Measurements from ENCODE around the gene PDE4B. TPM values are rescaled to one million over a fixed set of nuclear protein-coding genes. Genes with fewer than 3 reads are reported as not detected.
A peak's percentile ranks its signal among the peaks of the same experiment; 100 is the strongest.

The PDE4B gene
- total and polyA plus RNA-seq, 9 donors, result 1.7 to 8.2 (median 5.1) TPM

DNA sequence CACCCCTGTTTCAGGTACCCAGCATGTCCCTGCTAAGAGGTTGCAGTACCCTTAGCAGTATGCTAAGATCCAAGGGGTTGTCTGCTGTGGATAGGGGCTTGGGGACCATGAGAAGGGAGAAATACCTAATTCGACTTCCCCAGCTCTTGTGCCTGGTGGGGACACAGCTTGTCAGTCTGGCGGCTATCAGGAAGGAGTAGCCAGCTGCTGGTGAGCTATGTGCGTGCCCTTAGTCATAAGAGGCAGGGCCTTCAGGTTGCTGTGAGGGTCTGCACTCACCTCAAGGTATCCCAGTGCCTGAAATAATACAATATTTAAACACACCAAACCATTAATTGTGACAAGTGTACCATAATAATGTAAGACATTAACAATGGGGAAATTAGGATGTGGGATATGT lies 536.2 kb downstream of the PDE4B start:
- intact Hi-C loops (cut with DNase I), result loop anchor here in 1 of 4 donors (10.0 kb wide), 1 partner anchor 64 kb away; no protein-coding TSS in a partner anchor
- Histone ChIP-seq H3K4me3 (no peak overlapping the region), H3K9me3 (no peaks in the 10 kb centered on the region), H3K27me3 (no peaks in the 10 kb centered on the region), H3K27ac (no peak overlapping the region), H3K4me1 (ENCODE audit: insufficient read depth) (no peaks in the 10 kb centered on the region), H3K36me3 (no peaks in the 10 kb centered on the region)
- DNase-seq, result no peak
- 90 to 97% (median 94%) methylated on average over 3 of the region's 3 CpGs for WGBS, 3 donors
- TF ChIP-seq EP300 (IDR thresholded peaks at IDR 0.05) (no peak), POLR2A (IDR thresholded peaks at IDR 0.05) (no peak)
- TF ChIP-seq, protein P1, sequence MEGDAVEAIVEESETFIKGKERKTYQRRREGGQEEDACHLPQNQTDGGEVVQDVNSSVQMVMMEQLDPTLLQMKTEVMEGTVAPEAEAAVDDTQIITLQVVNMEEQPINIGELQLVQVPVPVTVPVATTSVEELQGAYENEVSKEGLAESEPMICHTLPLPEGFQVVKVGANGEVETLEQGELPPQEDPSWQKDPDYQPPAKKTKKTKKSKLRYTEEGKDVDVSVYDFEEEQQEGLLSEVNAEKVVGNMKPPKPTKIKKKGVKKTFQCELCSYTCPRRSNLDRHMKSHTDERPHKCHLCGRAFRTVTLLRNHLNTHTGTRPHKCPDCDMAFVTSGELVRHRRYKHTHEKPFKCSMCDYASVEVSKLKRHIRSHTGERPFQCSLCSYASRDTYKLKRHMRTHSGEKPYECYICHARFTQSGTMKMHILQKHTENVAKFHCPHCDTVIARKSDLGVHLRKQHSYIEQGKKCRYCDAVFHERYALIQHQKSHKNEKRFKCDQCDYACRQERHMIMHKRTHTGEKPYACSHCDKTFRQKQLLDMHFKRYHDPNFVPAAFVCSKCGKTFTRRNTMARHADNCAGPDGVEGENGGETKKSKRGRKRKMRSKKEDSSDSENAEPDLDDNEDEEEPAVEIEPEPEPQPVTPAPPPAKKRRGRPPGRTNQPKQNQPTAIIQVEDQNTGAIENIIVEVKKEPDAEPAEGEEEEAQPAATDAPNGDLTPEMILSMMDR (IDR thresholded peaks at IDR 0.05), result no peak

DNA sequence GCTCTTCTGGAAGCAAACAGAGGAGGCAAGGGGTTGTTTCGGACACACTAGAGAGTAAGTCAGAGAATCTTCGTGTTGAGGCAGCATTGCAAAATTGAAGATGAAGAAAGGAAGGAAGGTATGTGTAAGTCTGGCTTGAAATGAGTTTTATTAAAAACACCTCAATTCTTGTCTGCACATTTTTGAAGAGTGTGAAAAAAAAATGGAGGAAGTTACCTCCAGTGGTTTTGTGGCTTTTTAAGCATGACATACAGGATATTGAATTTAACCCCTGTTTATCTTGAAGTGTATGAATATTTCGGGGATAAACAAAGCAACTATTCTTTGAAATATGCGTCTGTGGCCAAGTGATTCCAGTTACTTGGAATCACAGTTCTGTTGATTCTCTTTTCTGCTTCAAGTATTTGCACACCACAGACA lies 538.0 kb downstream of the PDE4B start:
- Histone ChIP-seq H3K9me3 (no peaks in the 10 kb centered on the region), H3K27ac (no peak overlapping the region), H3K36me3 (no peaks in the 10 kb centered on the region), H3K27me3 (no peaks in the 10 kb centered on the region), H3K4me3 (no peak overlapping the region), H3K4me1 (ENCODE audit: insufficient read depth) (no peaks in the 10 kb centered on the region)
- TF ChIP-seq, protein P1 (IDR thresholded peaks at IDR 0.05), result no peak
- TF ChIP-seq EP300 (IDR thresholded peaks at IDR 0.05), result no peak
- no peak for TF ChIP-seq POLR2A (IDR thresholded peaks at IDR 0.05)
- intact Hi-C loops (cut with DNase I), result loop anchor here in 1 of 4 donors (10.0 kb wide), 1 partner anchor 56 kb away; no protein-coding TSS in a partner anchor
- no peak for DNase-seq
- 40 to 52% (median 46%) methylated on average over 4 of the region's 4 CpGs for WGBS, 3 donors

DNA sequence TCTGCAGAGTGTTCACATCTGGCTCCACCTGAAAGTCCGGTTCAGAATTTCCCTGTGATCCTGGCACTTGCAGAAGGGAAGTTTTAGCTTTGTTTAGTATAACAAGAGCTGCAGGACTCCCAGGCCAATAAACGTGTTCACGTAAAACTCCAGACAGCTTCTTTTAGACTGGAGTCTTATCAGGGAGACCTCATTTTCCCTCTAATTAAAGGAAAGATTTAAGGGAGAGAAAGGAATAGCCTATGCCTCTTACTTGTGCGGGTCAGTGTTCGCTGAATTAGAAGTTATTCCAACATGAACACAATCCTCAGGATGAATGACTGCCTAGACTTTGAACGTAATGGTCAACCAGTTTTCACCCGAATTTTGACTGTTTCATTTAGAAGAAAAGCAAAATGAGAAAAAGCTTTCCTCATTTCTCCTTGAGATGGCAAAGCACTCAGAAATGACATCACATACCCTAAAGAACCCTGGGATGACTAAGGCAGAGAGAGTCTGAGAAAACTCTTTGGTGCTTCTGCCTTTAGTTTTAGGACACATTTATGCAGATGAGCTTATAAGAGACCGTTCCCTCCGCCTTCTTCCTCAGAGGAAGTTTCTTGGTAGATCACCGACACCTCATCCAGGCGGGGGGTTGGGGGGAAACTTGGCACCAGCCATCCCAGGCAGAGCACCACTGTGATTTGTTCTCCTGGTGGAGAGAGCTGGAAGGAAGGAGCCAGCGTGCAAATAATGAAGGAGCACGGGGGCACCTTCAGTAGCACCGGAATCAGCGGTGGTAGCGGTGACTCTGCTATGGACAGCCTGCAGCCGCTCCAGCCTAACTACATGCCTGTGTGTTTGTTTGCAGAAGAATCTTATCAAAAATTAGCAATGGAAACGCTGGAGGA lies 539.2 kb downstream of the PDE4B start:
- peaks cover 2% of the 10 kb centered on the region for H3K4me1 ChIP-seq (ENCODE audit: insufficient read depth)
- H3K36me3 ChIP-seq, result no peaks in the 10 kb centered on the region
- intact Hi-C loops (cut with DNase I), result loop anchor here in 1 of 4 donors (10.0 kb wide), 1 partner anchor 57 kb away; no protein-coding TSS in a partner anchor
- WGBS, 3 donors, result 1 to 2% (median 1%) methylated on average over 18 of the region's 18 CpGs
- TF ChIP-seq, protein P1 (IDR thresholded peaks at IDR 0.05), result no peak
- no peak for TF ChIP-seq POLR2A (IDR thresholded peaks at IDR 0.05)
- no peak for TF ChIP-seq EP300 (IDR thresholded peaks at IDR 0.05)
- H3K27ac ChIP-seq, result peak overlapping the region; percentile 4 to 44
- H3K9me3 ChIP-seq, result no peaks in the 10 kb centered on the region
- peak overlapping the region; percentile 38 for H3K4me3 ChIP-seq
- H3K27me3 ChIP-seq, result no peaks in the 10 kb centered on the region
- DNase-seq, result peak; percentile 25 to 61 (median 53)

DNA sequence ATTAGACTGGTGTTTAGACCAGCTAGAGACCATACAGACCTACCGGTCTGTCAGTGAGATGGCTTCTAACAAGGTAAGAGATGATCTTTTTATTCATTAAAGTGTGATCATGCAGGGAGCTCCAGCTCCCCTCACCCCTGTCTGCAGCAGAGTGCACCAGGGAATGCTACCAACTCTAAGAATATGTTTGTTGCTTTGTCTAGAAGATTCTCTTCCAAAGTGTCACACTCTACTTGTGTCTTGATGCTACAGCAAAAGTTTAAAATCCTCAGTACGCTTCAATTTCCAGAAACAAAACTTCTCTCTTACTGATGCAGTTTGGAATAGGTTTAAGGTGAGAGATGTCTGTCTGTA lies 539.8 kb downstream of the PDE4B start:
- Histone ChIP-seq H3K27me3 (no peaks in the 10 kb centered on the region), H3K4me1 (ENCODE audit: insufficient read depth) (peaks cover 2% of the 10 kb centered on the region), H3K9me3 (no peaks in the 10 kb centered on the region), H3K27ac (peak overlapping the region in 1 of 2 donors; percentile 4), H3K36me3 (no peaks in the 10 kb centered on the region), H3K4me3 (peak overlapping the region; percentile 38)
- TF ChIP-seq EP300 (IDR thresholded peaks at IDR 0.05) (no peak), POLR2A (IDR thresholded peaks at IDR 0.05) (no peak)
- TF ChIP-seq, protein P1 (IDR thresholded peaks at IDR 0.05), result no peak
- intact Hi-C loops (cut with DNase I), result loop anchor here in 1 of 4 donors (10.0 kb wide), 1 partner anchor 58 kb away; no protein-coding TSS in a partner anchor
- no peak for DNase-seq
- 4 to 7% (median 5%) methylated on average over 2 of the region's 2 CpGs for WGBS, 3 donors
